CD4-positive, alpha-beta T cell treated with Interleukin-6 for 4 hours (primary cell): ENCODE results near the gene MLST8.
"Not testable (repeated sequence)": the region's sequence is repeated elsewhere in the genome, so short reads cannot be mapped to it uniquely, and the experiment has no call there.

Experiments
- DNase-seq: peaks from one replicate; pipeline ENCODE4 v3.0.0-alpha.2; 2020; ENCODE audit warnings: mixed read lengths

MLST8 gene

GRCh38 chr16:2232094-2232990 is 27.1 kb downstream of the MLST8 start:
- DNase-seq = no peak

DNA sequence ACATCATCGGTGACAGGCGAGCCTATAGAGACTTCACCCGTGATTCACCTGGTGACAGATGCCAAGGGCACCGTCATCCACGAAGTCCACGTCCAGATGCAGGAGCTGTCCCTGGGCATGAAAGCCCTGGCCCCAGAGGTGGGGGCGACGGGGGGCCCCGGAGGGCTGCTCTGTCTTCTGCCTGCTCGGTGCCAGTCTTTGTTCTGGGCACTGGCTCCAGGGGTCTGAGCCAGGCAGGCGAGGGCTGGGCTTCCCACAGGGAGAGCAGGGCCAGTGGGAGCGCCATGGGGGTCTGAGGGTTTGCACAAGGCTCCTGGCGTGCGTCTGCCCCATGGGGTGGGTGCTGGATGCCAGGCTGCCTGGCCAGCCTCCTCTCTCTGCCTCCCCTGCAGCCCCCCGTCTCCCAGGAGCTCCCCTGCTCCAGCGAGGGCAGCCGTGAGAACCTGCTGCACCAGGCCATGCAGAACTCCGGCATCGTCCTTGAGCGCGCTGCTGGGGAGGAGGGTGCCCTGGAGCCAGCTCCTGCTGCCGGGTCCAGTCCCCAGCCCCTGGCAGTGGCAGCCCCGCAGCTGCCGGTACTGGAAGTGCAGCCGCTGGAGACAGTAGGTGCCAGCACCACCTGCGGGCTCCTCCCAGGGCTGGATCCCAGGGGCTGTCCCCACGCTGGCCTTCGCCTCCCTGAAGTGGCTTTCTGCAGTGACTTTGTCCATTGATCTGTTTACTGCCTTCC is 28.0 kb downstream of the MLST8 start:
- no peak for DNase-seq

- no peak for DNase-seq
Measured at GRCh38 chr16:2233872-2234812, 28.9 kb downstream of the MLST8 start.

DNA sequence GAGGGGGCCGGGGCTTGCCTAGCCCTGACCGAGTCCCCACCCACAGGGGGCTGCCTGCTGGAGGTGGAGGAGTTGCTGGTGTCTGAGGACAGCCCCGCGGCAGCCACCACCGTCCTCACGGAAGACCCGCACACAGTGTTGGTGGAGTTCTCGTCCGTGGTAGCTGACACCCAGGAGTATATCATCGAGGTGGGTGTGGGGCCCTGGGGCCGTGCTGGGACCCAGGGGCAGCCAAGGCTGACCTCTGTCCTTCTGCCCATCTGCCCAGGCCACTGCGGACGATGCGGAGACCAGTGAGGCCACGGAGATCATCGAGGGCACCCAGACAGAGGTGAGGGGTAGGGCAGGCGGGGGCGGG is 29.5 kb downstream of the MLST8 start:
- DNase-seq = peak; percentile 0

DNA sequence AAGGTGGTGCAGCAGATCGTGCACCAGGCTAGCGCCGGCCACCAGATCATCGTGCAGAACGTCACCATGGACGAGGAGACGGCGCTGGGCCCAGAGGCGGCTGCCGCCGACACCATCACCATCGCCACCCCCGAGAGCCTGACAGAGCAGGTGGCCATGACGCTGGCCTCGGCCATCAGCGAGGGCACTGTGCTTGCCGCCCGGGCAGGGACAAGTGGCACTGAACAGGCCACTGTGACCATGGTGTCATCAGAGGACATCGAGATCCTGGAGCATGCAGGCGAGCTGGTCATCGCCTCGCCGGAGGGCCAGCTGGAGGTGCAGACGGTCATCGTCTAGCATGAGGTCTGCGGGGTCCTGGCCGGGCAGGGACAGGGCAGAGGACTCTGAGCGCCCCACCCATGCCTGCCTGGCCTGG is 30.0 kb downstream of the MLST8 start:
- DNase-seq = no peak

DNA sequence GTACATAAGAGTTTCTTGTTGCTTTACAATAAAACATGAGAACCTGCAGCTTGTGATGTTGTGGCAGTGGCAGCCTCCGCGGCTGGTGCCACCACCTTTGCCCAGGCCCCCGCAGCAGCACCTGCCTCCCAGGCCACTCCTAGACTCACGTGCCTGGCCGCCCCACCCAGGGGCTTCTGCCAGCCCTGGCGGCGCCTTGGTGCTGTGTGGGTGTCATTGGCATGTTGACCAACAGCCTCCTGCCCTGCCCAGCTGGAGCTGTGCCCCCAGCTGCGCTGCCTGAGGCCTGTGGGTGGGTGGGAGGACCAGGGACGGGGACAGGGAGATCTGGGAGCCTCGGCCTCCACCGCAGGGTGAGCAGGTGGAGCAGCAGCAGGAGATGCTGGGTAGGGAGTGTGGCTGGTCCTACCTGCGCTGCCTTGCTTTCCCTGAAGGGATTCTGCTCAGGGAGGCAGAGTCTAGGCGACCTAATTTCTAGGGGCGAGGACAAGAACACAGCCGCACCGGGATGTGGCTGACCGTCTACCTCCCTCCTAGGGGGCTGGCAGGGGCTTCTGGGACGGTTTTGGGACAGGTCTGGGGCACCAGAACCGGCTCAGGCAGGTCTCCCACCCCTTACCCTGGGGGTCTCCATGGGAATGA is 30.6 kb downstream of the MLST8 start:
- no peak for DNase-seq

GRCh38 chr16:2236337-2237101 is 31.3 kb downstream of the MLST8 start, which contains the start of gene DNASE1L2:
Gene DNASE1L2 (plus strand): TSS chr16:2236444. CDS start chr16:2236817, 373 bp downstream.
- DNase-seq = no peak

DNA sequence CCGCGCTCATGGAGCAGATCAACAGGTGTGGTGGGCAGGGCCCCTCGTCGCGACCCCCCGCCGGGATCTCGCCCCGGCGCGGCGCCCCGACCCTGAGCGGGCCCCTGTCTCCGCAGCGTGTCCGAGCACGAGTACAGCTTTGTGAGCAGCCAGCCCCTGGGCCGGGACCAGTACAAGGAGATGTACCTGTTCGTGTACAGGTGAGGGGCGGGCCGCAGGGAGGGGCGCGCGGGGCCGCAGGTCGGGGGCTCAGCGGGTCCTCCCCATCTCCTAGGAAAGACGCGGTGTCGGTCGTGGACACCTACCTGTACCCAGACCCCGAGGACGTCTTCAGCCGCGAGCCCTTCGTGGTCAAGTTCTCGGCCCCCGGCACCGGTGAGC is 31.8 kb downstream of the MLST8 start:
- no peak for DNase-seq

- DNase-seq = no peak
Measured at GRCh38 chr16:2237493-2238149, 32.4 kb downstream of the MLST8 start.

GRCh38 chr16:2238150-2238837 is 33.0 kb downstream of the MLST8 start:
- DNase-seq = no peak

- no peak for DNase-seq
Measured at GRCh38 chr16:2238838-2239675, 33.8 kb downstream of the MLST8 start.

GRCh38 chr16:2240331-2240730 is 35.1 kb downstream of the MLST8 start:
- not testable (repeated sequence) for DNase-seq

DNA sequence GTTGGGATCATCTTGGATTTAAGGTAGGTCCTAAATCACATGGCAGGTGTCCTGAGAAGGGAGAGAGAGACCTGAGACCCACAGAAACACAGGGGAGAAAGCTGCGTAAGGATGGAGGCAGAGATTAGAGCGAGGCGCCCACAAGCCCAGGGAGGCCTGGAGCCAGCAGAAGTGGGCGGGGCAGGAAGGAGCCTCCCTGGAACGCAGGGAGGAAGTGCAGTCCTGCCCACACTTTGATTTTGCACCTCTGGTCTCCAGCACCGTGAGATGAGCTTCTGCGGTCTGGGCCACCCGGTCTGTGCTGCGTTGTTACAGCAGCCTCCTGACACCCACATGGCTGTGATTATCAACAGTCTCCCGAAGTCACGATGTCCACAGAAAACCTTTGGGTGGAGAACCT is 37.3 kb downstream of the MLST8 start:
- DNase-seq = no peak

- no peak for DNase-seq
Measured at GRCh38 chr16:2243031-2243528, 37.8 kb downstream of the MLST8 start.

GRCh38 chr16:2243781-2244180 is 38.5 kb downstream of the MLST8 start:
- no peak for DNase-seq

GRCh38 chr16:2244301-2244700 is 39.0 kb downstream of the MLST8 start:
- no peak for DNase-seq

DNA sequence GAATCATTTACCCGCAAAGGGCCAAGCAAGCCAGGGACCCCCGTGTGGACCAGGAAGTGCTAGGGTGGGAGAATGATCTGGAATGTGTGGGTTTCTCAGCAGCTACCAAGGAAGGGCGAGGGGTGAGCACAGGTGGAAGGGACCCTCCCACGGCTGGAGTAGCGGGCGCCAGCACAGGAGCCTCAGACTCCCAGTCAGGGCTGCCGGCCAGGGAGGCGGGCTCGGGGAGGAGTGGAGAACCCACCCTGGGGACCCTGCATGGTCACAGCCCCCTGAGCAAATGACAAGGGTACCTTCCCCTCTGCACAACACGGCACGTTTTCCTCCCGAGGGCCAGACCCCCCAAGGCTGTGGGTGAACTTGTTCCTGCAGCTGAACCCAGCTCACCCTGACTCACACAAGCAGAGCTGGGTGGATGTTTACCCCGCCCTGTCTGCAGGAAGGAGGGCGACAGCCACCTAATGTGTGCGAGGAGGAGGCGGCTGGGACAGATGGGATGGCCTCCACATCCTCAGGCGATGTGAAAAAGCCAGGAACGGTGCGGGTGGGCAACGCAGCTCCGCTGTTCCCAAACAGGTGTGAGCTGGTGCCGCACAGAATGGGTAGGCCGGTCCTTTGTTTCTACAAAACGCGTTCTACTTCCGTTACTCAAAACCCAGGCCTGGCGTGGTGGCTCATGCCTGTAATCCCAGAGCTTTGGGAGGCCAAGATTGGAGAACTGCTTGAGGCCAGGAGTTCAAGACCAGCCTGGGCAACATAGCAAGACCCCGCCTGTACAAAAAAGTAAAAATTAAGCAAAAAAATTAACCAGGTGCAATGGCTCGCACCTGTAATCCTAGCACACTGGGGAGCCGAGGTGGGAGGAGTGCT is 39.9 kb downstream of the MLST8 start:
- DNase-seq = no peak

DNA sequence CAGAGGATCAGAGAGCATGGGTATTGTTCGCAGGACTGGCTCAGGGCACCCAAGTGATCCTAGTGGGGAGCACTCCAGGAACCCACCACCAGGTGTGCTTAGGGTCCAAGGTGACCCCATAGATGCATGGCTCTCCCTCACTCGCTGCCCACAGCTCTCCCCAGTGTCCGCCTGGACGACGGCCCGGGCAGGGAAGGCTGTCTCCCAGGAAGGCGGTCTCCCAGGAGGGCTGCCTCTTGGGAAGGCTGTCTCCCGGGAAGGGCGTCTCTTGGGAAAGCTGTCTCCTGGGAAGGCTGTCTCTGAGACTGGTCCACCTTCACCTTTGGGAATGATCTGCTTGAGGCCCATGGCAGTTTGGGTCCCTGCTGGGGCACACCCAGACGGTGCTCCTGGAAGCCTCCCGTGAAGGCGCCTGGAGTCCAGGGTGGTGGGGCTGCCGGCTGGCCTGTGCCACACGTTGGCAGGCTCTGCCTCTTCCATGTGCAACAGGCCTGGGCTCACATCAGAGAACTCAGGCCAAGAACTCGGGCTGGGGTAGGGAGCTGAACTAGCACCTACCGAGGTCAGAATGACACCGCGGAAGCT is 41.1 kb downstream of the MLST8 start:
- DNase-seq = no peak
